GM21423 (cell line): ENCODE results near the gene SLC35F3.

Source experiments
- ATAC-seq: cut with Tn5 transposase; IDR thresholded peaks from one replicate; pipeline ENCODE4 v1.9.1; 2021; ENCODE audit warnings: mild to moderate bottlenecking, moderate library complexity; ENCODE audit not compliant: unreplicated experiment

The SLC35F3 gene

GRCh38 chr1:234307726-234308125, 403.2 kb downstream of the SLC35F3 start:
- ATAC-seq: no peak

GRCh38 chr1:234309243-234309597, 404.7 kb downstream of the SLC35F3 start:
- no peak for ATAC-seq

GRCh38 chr1:234309598-234310459, 405.4 kb downstream of the SLC35F3 start:
- ATAC-seq: peak; percentile 78

- no peak for ATAC-seq
Measured at GRCh38 chr1:234310460-234310817, 406.0 kb downstream of the SLC35F3 start.

GRCh38 chr1:234311414-234311813, 406.9 kb downstream of the SLC35F3 start:
- no peak for ATAC-seq

GRCh38 chr1:234313171-234313570, 408.7 kb downstream of the SLC35F3 start:
- ATAC-seq: no peak

GRCh38 chr1:234315091-234315541, 410.6 kb downstream of the SLC35F3 start:
- ATAC-seq: peak; percentile 53

- no peak for ATAC-seq
Measured at GRCh38 chr1:234315588-234315987, 411.1 kb downstream of the SLC35F3 start.

- ATAC-seq: no peak
Measured at GRCh38 chr1:234316486-234316885, 412.0 kb downstream of the SLC35F3 start.

- no peak for ATAC-seq
Measured at GRCh38 chr1:234316937-234317336, 412.5 kb downstream of the SLC35F3 start.

- no peak for ATAC-seq
Measured at GRCh38 chr1:234320069-234320468, 415.6 kb downstream of the SLC35F3 start.

- ATAC-seq: no peak
Measured at GRCh38 chr1:234320549-234320948, 416.1 kb downstream of the SLC35F3 start.

- no peak for ATAC-seq
Measured at GRCh38 chr1:234321231-234321630, 416.8 kb downstream of the SLC35F3 start.

GRCh38 chr1:234322097-234322496, 417.6 kb downstream of the SLC35F3 start:
- no peak for ATAC-seq

- no peak for ATAC-seq
Measured at GRCh38 chr1:234322979-234323378, 418.5 kb downstream of the SLC35F3 start.

GRCh38 chr1:234324821-234325220, 420.3 kb downstream of the SLC35F3 start:
- no peak for ATAC-seq

- peak; percentile 30 for ATAC-seq
Measured at GRCh38 chr1:234325878-234326496, 421.5 kb downstream of the SLC35F3 start.

GRCh38 chr1:234326497-234327366, 422.3 kb downstream of the SLC35F3 start:
- ATAC-seq: peak; percentile 82

GRCh38 chr1:234327577-234328164, 423.2 kb downstream of the SLC35F3 start:
- ATAC-seq: no peak

GRCh38 chr1:234330843-234331215, 426.4 kb downstream of the SLC35F3 start:
- ATAC-seq: no peak

GRCh38 chr1:234331507-234331906, 427.0 kb downstream of the SLC35F3 start:
- ATAC-seq: no peak
